HepG2 (cell line): ENCODE data around the gene NAGS. TPM values are rescaled to one million over a fixed set of nuclear protein-coding genes. Genes with fewer than 3 reads are reported as not detected.

Source experiments
- ETS1 ChIP-seq: sonication (generic); formaldehyde crosslinking; IDR thresholded peaks from 2 replicates; pipeline ENCODE4 v1.4.0; 2020; ENCODE audit warnings: missing genetic modification reagents
- ETV6 ChIP-seq: sonication (generic); formaldehyde crosslinking; conservative IDR thresholded peaks from 2 replicates; pipeline ENCODE4 v1.4.0; 2020; ENCODE audit warnings: missing genetic modification reagents
- FOXO4 ChIP-seq: sonication (generic); formaldehyde crosslinking; conservative IDR thresholded peaks from 2 replicates; pipeline ENCODE4 v1.8.1; 2023; ENCODE audit warnings: missing genetic modification reagents
- HNRNPLL ChIP-seq: fragments of 200-400 bp; formaldehyde crosslinking; IDR thresholded peaks from 2 replicates; pipeline ENCODE4 v1.6.1; 2017; ENCODE audit warnings: mild to moderate bottlenecking, low read depth, low read length; ENCODE audit not compliant: poor library complexity, severe bottlenecking
- HOXA5 ChIP-seq: sonication (generic); formaldehyde crosslinking; IDR thresholded peaks from 2 replicates; pipeline ENCODE4 v1.4.0; 2020; ENCODE audit warnings: missing genetic modification reagents
- JUNB ChIP-seq: sonication (generic); formaldehyde crosslinking; IDR thresholded peaks from 2 replicates; pipeline ENCODE4 v1.8.0; 2022; ENCODE audit warnings: missing genetic modification reagents, mild to moderate bottlenecking, borderline replicate concordance
- MZF1 ChIP-seq: sonication (generic); formaldehyde crosslinking; IDR thresholded peaks from 2 replicates; pipeline ENCODE4 v1.8.1; 2023; ENCODE audit warnings: mild to moderate bottlenecking, missing genetic modification reagents, borderline replicate concordance
- NR2F2 ChIP-seq: IDR thresholded peaks from 2 replicates; pipeline ENCODE4 v1.6.1; 2012; ENCODE audit warnings: low read depth, inconsistent platforms, borderline replicate concordance
- SYNCRIP ChIP-seq: fragments of 200-400 bp; formaldehyde crosslinking; IDR thresholded peaks from 2 replicates; pipeline ENCODE4 v1.6.1; 2018; ENCODE audit warnings: mild to moderate bottlenecking, low read depth, low read length; ENCODE audit not compliant: insufficient read depth
- TMF1 ChIP-seq: sonication (generic); formaldehyde crosslinking; IDR thresholded peaks from 2 replicates; pipeline ENCODE4 v1.8.1; 2022; ENCODE audit warnings: low read depth, missing genetic modification reagents
- TRIM22 ChIP-seq: fragments of 450-650 bp; IDR thresholded peaks from 2 replicates; pipeline ENCODE4 v1.6.1; 2017
- ZBTB26 ChIP-seq: IDR thresholded peaks from 2 replicates; pipeline ENCODE4 v1.6.1; 2016; ENCODE audit warnings: missing compliant biosample characterization, missing genetic modification reagents, borderline replicate concordance
- ZNF317 ChIP-seq: sonication (generic); formaldehyde crosslinking; IDR thresholded peaks from 2 replicates; pipeline ENCODE4 v1.5.0; 2020; ENCODE audit warnings: mild to moderate bottlenecking, missing genetic modification reagents
- ZNF331 ChIP-seq: sonication (generic); formaldehyde crosslinking; IDR thresholded peaks from 2 replicates; pipeline ENCODE4 v1.4.0; 2020; ENCODE audit warnings: missing genetic modification reagents
- ZNF441 ChIP-seq: sonication (generic); formaldehyde crosslinking; IDR thresholded peaks from 2 replicates; pipeline ENCODE4 v1.7.0; 2021; ENCODE audit warnings: missing genetic modification reagents, borderline replicate concordance
- ZNF550 ChIP-seq: sonication (generic); formaldehyde crosslinking; IDR thresholded peaks from 2 replicates; pipeline ENCODE4 v1.4.0; 2020; ENCODE audit warnings: mild to moderate bottlenecking, missing genetic modification reagents, borderline replicate concordance
- ZNF574 ChIP-seq: sonication (generic); formaldehyde crosslinking; IDR thresholded peaks from 2 replicates; pipeline ENCODE4 v1.4.0; 2020; ENCODE audit warnings: missing genetic modification reagents
- ZNF619 ChIP-seq: sonication (generic); formaldehyde crosslinking; IDR thresholded peaks from 2 replicates; pipeline ENCODE4 v1.4.0; 2020; ENCODE audit warnings: mild to moderate bottlenecking, missing genetic modification reagents
- ZSCAN5A ChIP-seq: sonication (generic); formaldehyde crosslinking; IDR thresholded peaks from 2 replicates; pipeline ENCODE4 v1.8.0; 2022; ENCODE audit warnings: mild to moderate bottlenecking, missing genetic modification reagents, borderline replicate concordance
- polyA plus RNA-seq, 8 experiments: library from polyadenylated mRNA; depleted of rRNA in 3 of 8; stranded (reverse) in 7 of 8; unstranded in 1 of 8; fragments of >200 nt; fragmentation: Illumina TruSeq in 4 of 8; extraction: Trizol in 4 of 8; gene quantifications; 2 replicates each; pipeline versions ENCODE4 v1.2.1 to v1.2.3, GENCODE V29; 2011 to 2016; ENCODE audit warnings: low read depth in 4 of 8, missing spikeins in 1 of 8, mixed read lengths in 1 of 8; ENCODE audit not compliant: insufficient read depth in 1 of 8
- total RNA-seq, 5 experiments: library from RNA; depleted of rRNA; stranded (reverse); fragments of >200 nt; fragmentation: Illumina TruSeq; extraction: Trizol; gene quantifications; 2 replicates each; pipeline ENCODE4 v1.2.3, GENCODE V29; 2016; ENCODE audit warnings: low read depth in 1 of 5

NAGS gene
- total and polyA plus RNA-seq, 2 of the 13 experiments (the other 11 are each of a cell fraction or from before 2014, with no cell fraction given), result 4.3 to 5.1 TPM

GRCh38 chr17:43994272-43995149 is 9.9 kb upstream of the NAGS start (continued):
- TF ChIP-seq ZBTB26 (CRISPR knock-in tag) (no peak), ZSCAN5A (CRISPR knock-in tag) (no peak), ZNF619 (no peak), SYNCRIP (no peak), HOXA5 (no peak), HNRNPLL (peak; percentile 30), FOXO4 (CRISPR knock-in tag) (no peak), ETV6 (CRISPR knock-in tag) (no peak), ETS1 (no peak), TMF1 (CRISPR knock-in tag) (no peak), JUNB (CRISPR knock-in tag) (no peak), ZNF331 (CRISPR knock-in tag) (no peak), ZNF441 (CRISPR knock-in tag) (no peak), NR2F2 (no peak), MZF1 (CRISPR knock-in tag) (no peak), ZNF550 (CRISPR knock-in tag) (0 out of 2 replicates have a peak, but pooled peaks have one; percentile 45), ZNF574 (no peak; the same call in 1 of the 2 replicates), TRIM22 (no peak), ZNF317 (CRISPR knock-in tag) (no peak)
